ENCODE data around the gene MYBPC2. TPM values are rescaled to one million over a fixed set of nuclear protein-coding genes. Genes with fewer than 3 reads are reported as not detected.

Gene MYBPC2
- total RNA-seq, 1 donor from 2014 or later = 0.77 TPM

GRCh38 chr19:50506700-50507099 lies 74.0 kb downstream of the MYBPC2 start:
- Histone ChIP-seq H3K9me3 (ENCODE audit: low read depth) (no peaks in the 10 kb centered on the region), H3F3A (ENCODE audit: low read depth) (no peaks in the 10 kb centered on the region), H2AFZ (replicated peaks) (no peak overlapping the region), H3K36me3 (no peaks in the 10 kb centered on the region), H3K4me3 (no peak overlapping the region), H3K79me2 (ENCODE audit: low read depth) (no peaks in the 10 kb centered on the region), H3K27me3 (no peaks in the 10 kb centered on the region), H3K4me2 (no peak overlapping the region), H3K9ac (no peak overlapping the region), H3K4me1 (peaks cover 3% of the 10 kb centered on the region), H4K20me1 (ENCODE audit: low read depth) (no peaks in the 10 kb centered on the region), H3K27ac (no peak overlapping the region)
- H3K27me3 Mint-ChIP-seq (ENCODE audit: insufficient read depth, low read depth) = peaks cover 21% of the 10 kb centered on the region
- no peak overlapping the region for H3K27ac Mint-ChIP-seq
- DNase-seq (ENCODE audit: low spot score) = no peak
- TF ChIP-seq CTCF (IDR thresholded peaks at IDR 0.05) (no peak), EZH2 (IDR thresholded peaks at IDR 0.05) (no peak), EZH2phosphoT487 (IDR thresholded peaks at IDR 0.05) (no peak)
- H3K4me3 Mint-ChIP-seq = no peak overlapping the region
- no peaks in the 10 kb centered on the region for H3K9me3 Mint-ChIP-seq
- peaks cover 29% of the 10 kb centered on the region for H3K4me1 Mint-ChIP-seq
- no peaks in the 10 kb centered on the region for H3K36me3 Mint-ChIP-seq

GRCh38 chr19:50507376-50507775 lies 74.7 kb downstream of the MYBPC2 start:
- Histone ChIP-seq H3K4me1 (peaks cover 3% of the 10 kb centered on the region), H4K20me1 (ENCODE audit: low read depth) (no peaks in the 10 kb centered on the region), H2AFZ (replicated peaks) (no peak overlapping the region), H3K27ac (no peak overlapping the region), H3K9me3 (ENCODE audit: low read depth) (no peaks in the 10 kb centered on the region), H3K9ac (no peak overlapping the region), H3K4me3 (no peak overlapping the region), H3K36me3 (no peaks in the 10 kb centered on the region), H3K79me2 (ENCODE audit: low read depth) (no peaks in the 10 kb centered on the region), H3K27me3 (no peaks in the 10 kb centered on the region), H3K4me2 (no peak overlapping the region), H3F3A (ENCODE audit: low read depth) (no peaks in the 10 kb centered on the region)
- Mint-ChIP-seq H3K27ac (no peak overlapping the region), H3K9me3 (no peaks in the 10 kb centered on the region), H3K27me3 (ENCODE audit: insufficient read depth, low read depth) (peaks cover 22% of the 10 kb centered on the region), H3K36me3 (no peaks in the 10 kb centered on the region), H3K4me1 (peaks cover 31% of the 10 kb centered on the region), H3K4me3 (no peak overlapping the region)
- DNase-seq (ENCODE audit: low spot score) = no peak
- TF ChIP-seq CTCF (IDR thresholded peaks at IDR 0.05) (no peak), EZH2phosphoT487 (IDR thresholded peaks at IDR 0.05) (no peak)

- peaks cover 6% of the 10 kb centered on the region for H3K4me1 ChIP-seq
- no peak overlapping the region for H3K9ac ChIP-seq
- Mint-ChIP-seq H3K9me3 (no peaks in the 10 kb centered on the region), H3K4me1 (peaks cover 42% of the 10 kb centered on the region), H3K4me3 (peak overlapping the region; percentile 57), H3K27ac (peak overlapping the region; percentile 97), H3K27me3 (ENCODE audit: insufficient read depth, low read depth) (peaks cover 27% of the 10 kb centered on the region), H3K36me3 (no peaks in the 10 kb centered on the region)
- no peaks in the 10 kb centered on the region for H3K9me3 ChIP-seq (ENCODE audit: low read depth)
- H3K4me3 ChIP-seq = no peak overlapping the region
- no peak for TF ChIP-seq EZH2phosphoT487 (IDR thresholded peaks at IDR 0.05)
- no peak for TF ChIP-seq CTCF (IDR thresholded peaks at IDR 0.05)
- TF ChIP-seq EZH2 (IDR thresholded peaks at IDR 0.05) = no peak
- H3K36me3 ChIP-seq = no peaks in the 10 kb centered on the region
- no peaks in the 10 kb centered on the region for H4K20me1 ChIP-seq (ENCODE audit: low read depth)
- H3K79me2 ChIP-seq (ENCODE audit: low read depth) = no peaks in the 10 kb centered on the region
- H3K27ac ChIP-seq = no peak overlapping the region
- H3K4me2 ChIP-seq = no peak overlapping the region
- H2AFZ ChIP-seq (replicated peaks) = no peak overlapping the region
- DNase-seq (ENCODE audit: low spot score) = no peak
- H3F3A ChIP-seq (ENCODE audit: low read depth) = no peaks in the 10 kb centered on the region
- H3K27me3 ChIP-seq = no peaks in the 10 kb centered on the region
These were observed 76.1 kb downstream of the MYBPC2 start for GRCh38 chr19:50508843-50509190.

- Histone ChIP-seq H3K27ac (no peak overlapping the region), H3K4me3 (no peak overlapping the region), H4K20me1 (ENCODE audit: low read depth) (no peaks in the 10 kb centered on the region), H3F3A (ENCODE audit: low read depth) (no peaks in the 10 kb centered on the region), H3K79me2 (ENCODE audit: low read depth) (no peaks in the 10 kb centered on the region), H3K9me3 (ENCODE audit: low read depth) (no peaks in the 10 kb centered on the region), H3K4me1 (peaks cover 11% of the 10 kb centered on the region), H2AFZ (replicated peaks) (no peak overlapping the region), H3K27me3 (no peaks in the 10 kb centered on the region), H3K4me2 (no peak overlapping the region), H3K36me3 (no peaks in the 10 kb centered on the region), H3K9ac (no peak overlapping the region)
- Mint-ChIP-seq H3K27me3 (ENCODE audit: insufficient read depth, low read depth) (peaks cover 27% of the 10 kb centered on the region), H3K9me3 (no peaks in the 10 kb centered on the region), H3K27ac (peak overlapping the region; percentile 91), H3K4me1 (peaks cover 47% of the 10 kb centered on the region), H3K4me3 (peak overlapping the region; percentile 81), H3K36me3 (no peaks in the 10 kb centered on the region)
- no peak for DNase-seq (ENCODE audit: low spot score)
- TF ChIP-seq EZH2 (IDR thresholded peaks at IDR 0.05) = no peak
- TF ChIP-seq CTCF (IDR thresholded peaks at IDR 0.05) = no peak
These were observed 76.7 kb downstream of the MYBPC2 start for GRCh38 chr19:50509366-50509765.

Measured in neural progenitor cell (in vitro differentiated cells).